Activated T-helper 2 cell treated with anti-CD3 and anti-CD28 coated beads, Interferon-gamma antibody, Interleukin-2, Interleukin-4, amounts not matched to agents 10 μg/mL and 5 μg/mL and 100 μg/mL, durations not matched to agents 14 hours and 24 hours and 36 hours (primary cell): Measurements from ENCODE around the gene CTRB1. TPM values are rescaled to one million over a fixed set of nuclear protein-coding genes. Genes with fewer than 3 reads are reported as not detected.

Experiments
- DNase-seq: peaks from one replicate; pipeline ENCODE4 v3.0.0; 2021; ENCODE audit warnings: low spot score
- H3K27ac Mint-ChIP-seq: one replicate; pipeline ENCODE4 v1.8.0; 2021; ENCODE audit warnings: mixed read lengths
- H3K27me3 Mint-ChIP-seq: one replicate; pipeline ENCODE4 v1.8.0; 2021; ENCODE audit warnings: low read depth, mixed read lengths
- H3K36me3 Mint-ChIP-seq: one replicate; pipeline ENCODE4 v1.8.0; 2021; ENCODE audit warnings: low read depth, mixed read lengths
- H3K4me1 Mint-ChIP-seq: one replicate; pipeline ENCODE4 v1.8.0; 2021; ENCODE audit warnings: low read depth, mixed read lengths
- H3K4me3 Mint-ChIP-seq: one replicate; pipeline ENCODE4 v1.8.0; 2021; ENCODE audit warnings: low read depth, mild to moderate bottlenecking, moderate library complexity, mixed read lengths
- H3K9me3 Mint-ChIP-seq: one replicate; pipeline ENCODE4 v1.8.0; 2021; ENCODE audit warnings: mixed read lengths
- intact Hi-C: fragments of 100-400 bp; cut with micrococcal nuclease; formaldehyde crosslinking; loops from one replicate; pipeline ENCODE4 v1.15.1; 2023
- total RNA-seq: library from RNA; stranded (reverse); gene quantifications from 2 replicates; pipeline ENCODE4 v1.2.3, GENCODE V29; 2022

The CTRB1 gene
- total RNA-seq, result not detected in 2 replicates

DNA sequence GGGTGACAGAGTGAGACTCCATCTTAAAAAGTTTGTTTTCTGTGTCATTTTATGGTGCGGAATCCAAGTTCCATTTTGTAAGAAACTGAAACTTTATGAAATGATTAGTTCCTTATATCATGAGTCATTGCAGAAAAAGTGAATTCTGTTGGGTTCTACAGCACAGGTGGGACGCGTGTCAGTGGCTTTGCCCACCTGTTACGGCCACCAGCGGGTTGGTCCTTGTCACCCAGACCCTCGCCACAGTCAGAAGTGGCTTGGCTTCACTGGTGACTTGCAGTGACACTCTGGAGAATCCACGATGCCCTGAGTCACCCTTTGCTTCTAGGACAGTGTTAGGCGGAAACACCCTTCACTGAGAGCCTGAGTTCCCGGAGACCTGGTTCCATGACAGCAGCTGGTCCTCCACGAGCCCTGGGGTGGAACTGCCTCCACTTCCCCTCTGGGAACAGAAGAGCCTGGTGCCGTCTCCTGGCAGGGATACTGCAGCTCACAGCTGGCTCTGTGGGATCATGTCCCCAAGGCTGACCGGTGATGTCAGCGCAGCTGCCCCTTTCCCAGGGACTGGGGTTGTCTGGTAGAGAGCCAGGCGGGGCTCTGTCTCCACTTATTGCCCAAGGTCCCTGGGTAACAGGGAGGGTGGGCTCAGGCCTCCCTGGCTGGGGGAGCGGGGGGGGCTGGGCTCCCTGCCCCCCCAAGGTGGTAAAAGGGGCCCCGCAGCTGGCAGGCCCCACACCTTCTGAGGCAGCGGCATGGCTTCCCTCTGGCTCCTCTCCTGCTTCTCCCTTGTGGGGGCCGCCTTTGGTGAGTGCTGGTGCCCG, at the start of gene CTRB1:
Gene CTRB1 (plus strand): TSS at position 733 of the 821 bp plus-strand sequence. CDS start 20 bp downstream, at position 753.
- Mint-ChIP-seq H3K27ac (peak within 1 kb of the TSS; percentile 4), H3K4me3 (peak within 1 kb of the TSS; percentile 53), H3K4me1 (peaks cover 1% of the 10 kb centered on the region), H3K36me3 (no peaks in the 10 kb centered on the region), H3K9me3 (no peaks in the 10 kb centered on the region), H3K27me3 (no peaks in the 10 kb centered on the region)
- DNase-seq, result no peak
- intact Hi-C loops, result no loop called here

DNA sequence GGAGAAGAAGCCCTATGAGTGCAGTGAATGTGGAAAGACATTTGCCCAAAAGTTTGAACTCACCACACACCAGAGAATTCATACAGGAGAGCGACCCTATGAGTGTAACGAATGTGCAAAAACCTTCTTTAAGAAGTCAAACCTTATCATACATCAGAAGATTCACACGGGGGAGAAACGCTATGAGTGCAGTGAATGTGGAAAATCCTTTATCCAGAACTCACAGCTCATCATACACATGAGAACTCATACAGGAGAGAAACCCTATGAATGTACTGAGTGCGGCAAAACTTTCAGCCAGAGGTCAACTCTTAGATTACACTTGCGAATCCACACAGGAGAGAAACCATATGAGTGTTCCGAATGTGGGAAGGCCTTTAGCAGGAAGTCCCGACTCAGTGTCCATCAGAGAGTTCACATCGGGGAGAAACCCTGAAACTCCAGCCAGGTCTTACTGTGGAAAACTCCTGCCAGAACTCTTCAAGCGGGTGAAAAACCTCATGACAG, 48.8 kb upstream of the CTRB1 start:
- Mint-ChIP-seq H3K9me3 (peaks cover 87% of the 10 kb centered on the region), H3K27me3 (no peaks in the 10 kb centered on the region), H3K27ac (no peak overlapping the region), H3K4me3 (no peak overlapping the region), H3K36me3 (peaks cover 83% of the 10 kb centered on the region), H3K4me1 (no peaks in the 10 kb centered on the region)
- intact Hi-C loops, result no loop called here
- DNase-seq, result no peak

DNA sequence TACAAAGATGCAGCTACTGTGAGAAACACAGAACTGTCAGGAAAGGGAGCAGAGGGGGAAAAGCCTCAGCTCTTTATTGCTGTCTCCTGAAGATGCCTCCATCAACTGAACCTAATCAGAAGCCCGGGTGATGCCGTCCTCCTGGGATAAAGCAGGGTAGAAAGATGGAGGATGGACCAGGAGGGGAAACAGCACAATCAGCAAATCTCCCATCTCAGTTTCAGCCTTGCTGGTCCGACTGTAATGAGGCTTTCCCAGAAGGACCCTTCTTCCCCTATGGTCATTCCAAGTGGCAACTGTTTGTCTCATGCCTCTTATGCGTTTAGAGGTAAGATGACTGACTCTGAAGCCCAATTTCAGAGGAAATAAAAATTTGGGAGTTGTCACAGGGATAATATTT, 46.2 kb upstream of the CTRB1 start:
- H3K36me3 Mint-ChIP-seq, result peaks cover 56% of the 10 kb centered on the region
- no peak for DNase-seq
- H3K27ac Mint-ChIP-seq, result no peak overlapping the region
- peaks cover 82% of the 10 kb centered on the region for H3K9me3 Mint-ChIP-seq
- H3K4me3 Mint-ChIP-seq, result no peak overlapping the region
- H3K4me1 Mint-ChIP-seq, result no peaks in the 10 kb centered on the region
- intact Hi-C loops, result no loop called here
- no peaks in the 10 kb centered on the region for H3K27me3 Mint-ChIP-seq

DNA sequence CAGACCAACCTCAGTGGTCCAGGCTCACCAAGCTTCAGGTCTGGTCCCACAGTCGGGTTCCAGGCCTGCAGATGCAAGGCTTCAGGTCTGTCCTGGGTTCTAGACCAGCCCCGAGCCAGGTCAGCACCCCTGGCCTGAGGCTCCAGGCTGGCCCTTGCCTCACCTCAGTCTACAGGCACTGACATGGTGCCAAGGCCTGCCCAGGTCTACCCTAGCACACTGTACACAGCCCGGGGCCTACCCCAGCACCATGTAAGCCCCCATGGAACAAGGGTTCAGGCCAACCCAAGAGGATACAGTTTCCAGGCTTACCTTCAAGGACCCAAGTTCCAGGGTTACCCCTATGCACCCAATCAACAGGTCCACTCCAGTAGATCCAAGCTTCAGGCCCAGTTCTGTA, 43.7 kb upstream of the CTRB1 start:
- peaks cover 31% of the 10 kb centered on the region for H3K36me3 Mint-ChIP-seq
- no peaks in the 10 kb centered on the region for H3K4me1 Mint-ChIP-seq
- H3K4me3 Mint-ChIP-seq, result no peak overlapping the region
- intact Hi-C loops, result no loop called here
- H3K27me3 Mint-ChIP-seq, result no peaks in the 10 kb centered on the region
- no peak for DNase-seq
- peaks cover 74% of the 10 kb centered on the region for H3K9me3 Mint-ChIP-seq
- no peak overlapping the region for H3K27ac Mint-ChIP-seq

DNA sequence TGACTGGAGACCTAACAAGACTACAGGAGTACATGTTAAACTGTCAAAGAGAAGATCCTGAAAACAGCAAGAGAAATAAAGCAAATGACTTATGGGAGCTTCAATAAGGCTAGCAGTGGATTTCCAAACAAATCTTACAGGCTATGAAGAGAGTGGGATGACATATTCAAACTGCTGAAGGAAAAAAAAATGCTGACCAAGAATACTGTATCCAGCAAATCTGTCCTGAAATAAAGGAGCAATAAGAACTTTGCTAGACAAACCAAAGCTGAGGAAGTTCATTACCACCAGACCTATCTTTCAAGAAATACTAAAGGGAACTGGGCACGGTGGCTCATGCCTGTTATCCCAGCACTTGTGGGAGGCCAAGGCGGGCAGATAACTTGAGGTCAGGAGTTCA, 41.9 kb upstream of the CTRB1 start:
- Mint-ChIP-seq H3K9me3 (peaks cover 57% of the 10 kb centered on the region), H3K27me3 (peaks cover 4% of the 10 kb centered on the region), H3K4me1 (no peaks in the 10 kb centered on the region), H3K27ac (no peak overlapping the region), H3K4me3 (no peak overlapping the region), H3K36me3 (peaks cover 14% of the 10 kb centered on the region)
- intact Hi-C loops, result no loop called here
- no peak for DNase-seq

DNA sequence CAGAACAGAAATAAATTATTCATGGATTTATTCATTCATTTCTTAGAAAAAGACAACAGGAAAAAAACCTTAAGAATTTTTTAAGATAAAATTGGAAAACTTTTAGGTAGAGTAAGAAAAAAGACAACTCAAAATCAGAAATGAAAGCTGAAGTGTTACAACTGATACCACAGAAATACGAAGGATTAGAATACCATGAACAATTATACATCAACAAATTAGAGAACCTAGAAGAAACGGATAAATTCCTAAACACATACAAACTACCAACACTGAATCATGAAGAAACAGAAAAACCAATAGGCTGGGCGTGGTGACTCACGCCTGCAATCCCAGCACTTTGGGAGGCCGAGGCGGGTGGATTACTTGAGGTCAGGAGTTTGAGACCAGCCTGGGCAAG, 39.6 kb upstream of the CTRB1 start:
- Mint-ChIP-seq H3K4me3 (no peak overlapping the region), H3K27ac (no peak overlapping the region), H3K4me1 (no peaks in the 10 kb centered on the region), H3K36me3 (no peaks in the 10 kb centered on the region), H3K9me3 (peaks cover 34% of the 10 kb centered on the region), H3K27me3 (peaks cover 5% of the 10 kb centered on the region)
- DNase-seq, result no peak
- intact Hi-C loops, result no loop called here

DNA sequence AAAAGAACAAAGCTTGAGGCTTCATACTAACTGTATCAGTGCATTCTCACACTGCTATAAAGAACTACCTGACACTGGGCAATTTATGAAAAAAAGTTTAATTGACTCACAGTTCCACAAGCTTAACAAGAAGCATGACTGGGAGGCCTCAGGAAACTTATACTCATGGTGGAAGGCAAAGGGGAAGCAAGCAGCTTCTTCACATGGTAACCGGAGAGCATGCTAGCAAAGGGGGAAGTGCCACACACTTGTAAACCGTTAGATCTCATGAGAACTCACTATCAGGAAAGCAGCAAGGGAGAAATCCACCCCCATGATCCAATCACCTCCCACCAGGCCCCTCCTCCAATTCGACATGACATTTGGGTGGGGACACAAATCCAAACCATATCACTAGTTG, 37.2 kb upstream of the CTRB1 start:
- intact Hi-C loops, result no loop called here
- Mint-ChIP-seq H3K4me1 (no peaks in the 10 kb centered on the region), H3K9me3 (peaks cover 20% of the 10 kb centered on the region), H3K36me3 (no peaks in the 10 kb centered on the region), H3K27me3 (peaks cover 5% of the 10 kb centered on the region), H3K27ac (no peak overlapping the region), H3K4me3 (no peak overlapping the region)
- no peak for DNase-seq

DNA sequence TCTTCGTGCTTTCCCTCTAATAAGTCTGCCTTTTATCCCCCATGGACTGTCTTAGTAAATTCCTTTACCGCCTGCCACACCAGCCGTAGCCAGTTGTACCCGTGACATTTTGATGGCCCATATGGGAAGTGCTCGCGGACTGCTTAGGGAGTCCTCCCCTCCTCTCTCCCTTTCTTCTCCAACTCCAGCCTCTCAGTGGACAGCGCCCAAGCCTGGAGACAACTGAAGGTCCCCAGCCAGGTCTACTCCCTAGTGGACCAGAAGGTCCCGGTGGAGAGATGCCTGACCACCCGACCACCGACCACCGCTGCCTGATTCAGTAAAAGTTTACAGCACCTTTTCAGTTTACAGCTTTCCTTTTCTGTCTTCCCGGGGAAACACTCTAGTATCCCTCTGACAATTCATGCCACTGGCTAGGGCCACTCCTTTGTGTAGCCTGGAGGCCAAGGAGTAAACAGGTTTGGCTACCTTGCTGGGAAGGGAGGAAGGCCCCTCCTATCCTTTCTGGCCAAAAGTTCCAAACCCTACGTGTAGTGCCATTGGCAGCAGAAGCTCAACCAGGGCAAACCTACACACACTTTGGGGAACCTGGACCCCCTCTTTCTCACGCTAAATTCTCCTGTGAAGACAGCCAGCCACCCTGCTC, 29.8 kb upstream of the CTRB1 start:
- no peak for DNase-seq
- H3K27ac Mint-ChIP-seq, result no peak overlapping the region
- H3K9me3 Mint-ChIP-seq, result no peaks in the 10 kb centered on the region
- H3K36me3 Mint-ChIP-seq, result no peaks in the 10 kb centered on the region
- H3K4me1 Mint-ChIP-seq, result no peaks in the 10 kb centered on the region
- H3K27me3 Mint-ChIP-seq, result peaks cover 8% of the 10 kb centered on the region
- intact Hi-C loops, result no loop called here
- no peak overlapping the region for H3K4me3 Mint-ChIP-seq

DNA sequence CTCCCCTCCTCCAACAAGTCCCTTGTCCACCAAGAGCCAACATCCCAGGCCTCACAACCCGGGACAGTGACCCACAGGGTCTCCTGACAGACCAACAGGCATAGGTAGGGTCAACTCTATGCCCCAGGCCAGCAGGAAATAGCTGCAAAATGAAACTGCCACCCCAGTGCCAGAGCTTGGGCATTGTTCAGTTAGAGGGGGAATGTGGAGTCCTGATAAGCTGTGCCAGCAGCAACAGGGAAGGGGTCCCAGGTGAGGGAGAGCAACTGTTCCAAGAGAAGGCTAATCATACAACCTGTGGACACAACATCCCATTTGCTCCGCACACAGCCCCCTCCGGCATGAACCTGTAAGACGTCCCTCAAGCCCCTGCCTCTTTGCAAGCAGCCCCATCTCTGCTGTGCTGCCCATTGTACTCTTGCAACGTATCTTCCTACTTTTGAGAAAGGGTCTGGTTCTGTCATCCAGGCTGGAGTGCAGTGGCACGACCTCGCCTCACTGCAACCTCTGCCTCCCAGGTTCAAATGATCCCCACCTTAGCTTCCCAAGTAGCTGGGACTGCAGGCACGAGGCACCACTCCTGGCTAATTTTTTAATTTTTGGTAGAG, 29.0 kb upstream of the CTRB1 start:
- H3K9me3 Mint-ChIP-seq, result no peaks in the 10 kb centered on the region
- no peaks in the 10 kb centered on the region for H3K36me3 Mint-ChIP-seq
- intact Hi-C loops, result no loop called here
- no peak overlapping the region for H3K4me3 Mint-ChIP-seq
- H3K27me3 Mint-ChIP-seq, result peaks cover 8% of the 10 kb centered on the region
- H3K27ac Mint-ChIP-seq, result no peak overlapping the region
- no peak for DNase-seq
- H3K4me1 Mint-ChIP-seq, result no peaks in the 10 kb centered on the region

DNA sequence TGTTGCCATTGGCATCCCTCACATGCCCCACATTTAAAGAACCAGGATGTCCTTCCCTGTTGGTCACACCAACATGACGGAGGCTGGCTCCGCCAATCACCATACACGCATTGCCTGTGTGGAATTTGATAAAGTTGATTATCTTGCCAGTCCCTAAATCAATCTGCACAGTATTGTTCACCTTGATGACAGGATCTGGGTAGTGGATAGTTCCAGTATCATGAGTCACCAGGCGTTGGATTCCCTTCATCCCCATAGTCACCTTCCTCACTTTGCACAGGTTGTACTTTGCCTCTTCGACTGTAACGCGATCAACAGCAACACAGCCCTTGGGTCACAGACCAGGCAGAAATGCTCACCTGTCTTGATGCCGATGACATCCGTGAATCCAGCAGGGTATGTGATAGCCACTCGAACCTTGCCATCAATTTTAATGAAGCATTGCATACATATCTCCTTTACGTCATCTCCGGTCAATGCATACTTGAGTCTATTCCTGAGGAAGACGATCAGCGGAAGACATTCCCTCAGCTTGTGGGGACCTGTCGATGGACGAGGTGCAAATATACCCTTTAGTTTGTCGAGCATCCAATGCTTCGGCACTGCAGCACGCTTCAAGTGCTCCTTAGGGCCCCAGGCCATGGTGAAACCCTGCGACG, 26.1 kb upstream of the CTRB1 start:
- peaks cover 19% of the 10 kb centered on the region for H3K27me3 Mint-ChIP-seq
- intact Hi-C loops, result no loop called here
- H3K4me1 Mint-ChIP-seq, result no peaks in the 10 kb centered on the region
- no peaks in the 10 kb centered on the region for H3K9me3 Mint-ChIP-seq
- H3K4me3 Mint-ChIP-seq, result no peak overlapping the region
- no peak overlapping the region for H3K27ac Mint-ChIP-seq
- no peaks in the 10 kb centered on the region for H3K36me3 Mint-ChIP-seq
- DNase-seq, result no peak

DNA sequence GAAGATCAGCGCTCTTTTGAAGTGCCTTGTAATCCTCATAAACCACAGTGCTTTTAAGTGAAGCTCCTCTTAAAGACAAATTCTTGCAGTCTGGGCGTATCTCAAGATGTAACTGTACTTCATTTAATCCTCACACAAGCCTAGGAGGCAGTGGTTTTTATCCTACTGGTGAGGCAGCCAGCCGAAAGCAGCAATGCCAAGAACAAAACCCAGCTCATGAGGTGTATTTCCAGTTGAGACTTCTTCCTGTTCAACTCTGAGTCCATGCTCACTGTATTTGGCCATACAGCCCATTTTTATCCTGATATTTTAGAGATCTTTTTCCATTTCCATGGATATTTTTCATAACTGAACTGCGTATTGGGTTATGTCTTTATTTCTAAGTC, 25.5 kb upstream of the CTRB1 start:
- Mint-ChIP-seq H3K4me3 (no peak overlapping the region), H3K27ac (no peak overlapping the region), H3K27me3 (peaks cover 24% of the 10 kb centered on the region), H3K9me3 (no peaks in the 10 kb centered on the region), H3K36me3 (no peaks in the 10 kb centered on the region), H3K4me1 (no peaks in the 10 kb centered on the region)
- DNase-seq, result no peak
- intact Hi-C loops, result no loop called here

DNA sequence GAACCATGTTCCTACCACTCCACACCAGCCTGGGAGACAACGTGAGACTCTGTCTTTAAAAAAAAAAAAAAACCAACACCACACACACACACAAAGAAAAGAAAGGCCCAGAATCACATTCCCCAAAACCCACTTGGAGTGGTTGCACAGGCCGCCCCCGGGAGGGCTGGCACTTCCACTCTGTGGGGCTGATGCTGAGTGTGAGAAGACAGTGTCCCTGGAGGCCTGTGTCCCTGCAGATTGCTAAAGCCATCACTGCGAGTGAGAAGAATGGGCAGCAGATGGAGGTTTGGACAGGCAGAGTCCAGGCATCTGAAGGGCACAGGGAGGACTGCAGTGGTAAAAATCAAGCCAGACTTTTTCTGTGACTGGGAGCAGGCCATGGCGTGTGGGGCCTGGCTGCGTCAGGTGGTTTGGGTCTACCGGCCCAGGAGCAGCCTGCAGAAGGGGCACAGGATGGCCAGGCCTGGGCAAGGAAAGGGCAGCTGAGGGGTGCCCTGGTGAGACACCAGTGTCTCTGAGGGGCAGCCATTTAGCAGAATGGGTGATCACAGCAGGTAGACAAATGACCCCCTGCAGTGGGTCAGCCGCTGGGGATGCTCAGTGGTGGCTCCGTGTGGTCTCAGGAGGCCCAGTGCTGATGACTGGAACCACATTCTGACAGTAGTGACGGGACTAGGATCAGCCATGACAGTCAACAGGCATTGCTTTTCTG, 24.9 kb upstream of the CTRB1 start:
- Mint-ChIP-seq H3K9me3 (no peaks in the 10 kb centered on the region), H3K4me3 (no peak overlapping the region), H3K36me3 (no peaks in the 10 kb centered on the region), H3K27me3 (peaks cover 25% of the 10 kb centered on the region), H3K4me1 (no peaks in the 10 kb centered on the region), H3K27ac (no peak overlapping the region)
- intact Hi-C loops, result no loop called here
- no peak for DNase-seq
